Motor neuron (in vitro differentiated cells): ENCODE data around the gene CCBE1. TPM values are rescaled to one million over a fixed set of nuclear protein-coding genes. Genes with fewer than 3 reads are reported as not detected.
A peak's percentile ranks its signal among the peaks of the same experiment; 100 is the strongest.

Experiments used
- ATAC-seq, 8 experiments: fragments of 200-7000 bp; cut with Tn5 transposase; replicated peaks in 6 of 8; 2 replicates each; pipeline ENCODE4 v1.8.0; 2021; ENCODE audit warnings: mild to moderate bottlenecking in 8 of 8, moderate library complexity in 8 of 8
- H3K27ac ChIP-seq, 2 donors: fragments of 250-450 bp; sonication (Bioruptor Pico); 2 replicates each; pipeline ENCODE4 v1.9.0; 2021; ENCODE audit warnings: antibody characterized with exemption in 2 of 2, mild to moderate bottlenecking in 2 of 2, moderate library complexity in 1 of 2
- H3K4me1 ChIP-seq, 2 donors: fragments of 250-450 bp; sonication (Bioruptor Pico); replicated peaks in 1 of 2; 2 replicates each; pipeline ENCODE4 v1.6.1; 2021; ENCODE audit warnings: antibody characterized with exemption in 2 of 2, mild to moderate bottlenecking in 2 of 2, moderate library complexity in 1 of 2
- H3K4me3 ChIP-seq, 5 donors: fragments of 250-450 bp; sonication (Bioruptor Pico); 2 replicates each; pipeline ENCODE4 v1.9.0; 2021; ENCODE audit warnings: antibody characterized with exemption in 5 of 5, mild to moderate bottlenecking in 5 of 5, moderate library complexity in 4 of 5
- WGBS, 10 experiments: fragments of 450-650 bp; shearing (Covaris generic); methylation state at CpG; one replicate each; pipeline ENCODE4 v1.0.0; 2022; 5-methylcytosine and 5-hydroxymethylcytosine counted together
- in situ Hi-C, 9 experiments: fragments of 400-800 bp; cut with MboI; loops; one replicate each; pipeline ENCODE4 v1.15.0; 2021; ENCODE audit warnings: low sequenced_read_pairs in 9 of 9, low pct_unique_long_range_greater_than_20kb in 2 of 9; ENCODE audit not compliant: unreplicated experiment in 9 of 9
- total RNA-seq, 8 experiments: library from RNA; unstranded; fragments of 300-600 nt; gene quantifications; 2 replicates each; pipeline versions ENCODE4 v1.2.3 to v1.2.4, GENCODE V29; 2022

CCBE1 gene
- total RNA-seq, 8 experiments from 2014 or later: 0.04 to 5.5 (median 1.1) TPM

DNA sequence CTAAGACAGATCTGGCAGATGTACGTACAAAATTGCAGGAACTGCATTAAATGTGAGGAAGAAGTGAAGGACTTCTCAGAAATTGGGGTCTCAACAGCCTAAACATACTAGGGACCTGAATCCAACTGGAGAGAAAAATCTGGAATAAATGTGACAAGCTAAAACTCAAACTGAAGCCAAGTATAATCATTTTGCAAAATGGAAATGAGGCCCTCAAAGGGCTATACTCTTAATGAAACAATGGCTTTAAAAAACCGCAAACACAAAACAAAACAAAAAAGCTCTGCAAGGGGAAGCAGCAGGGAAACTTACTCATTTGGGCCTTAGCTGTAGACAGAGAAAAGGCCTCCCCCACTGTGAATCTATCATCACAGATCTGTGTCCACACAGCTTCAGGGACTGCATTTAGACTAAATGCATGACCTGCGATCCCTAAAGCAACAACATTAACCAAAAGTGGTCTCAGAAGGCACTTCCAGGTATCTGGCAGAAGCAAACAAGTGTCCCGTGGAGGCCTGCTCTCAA, 63.2 kb downstream of the CCBE1 start:
- no peak for ATAC-seq
- in situ Hi-C loops: loop anchor here in 4 of 9 experiments (25.0 kb wide), 1 partner anchor 178 kb away; no protein-coding TSS in a partner anchor
- Histone ChIP-seq H3K4me3 (no peak overlapping the region), H3K27ac (no peak overlapping the region), H3K4me1 (no peaks in the 10 kb centered on the region)
- 31 to 85% (median 69%) methylated on average over 1 to 4 of the region's 4 CpGs for WGBS, 10 experiments

- Histone ChIP-seq H3K27ac (no peak overlapping the region), H3K4me1 (no peaks in the 10 kb centered on the region), H3K4me3 (no peak overlapping the region)
- WGBS, 10 experiments: 8 to 91% (median 66%) methylated on average over 1 to 7 of the region's 7 CpGs
- no peak for ATAC-seq
- in situ Hi-C loops: loop anchor here in 4 of 9 experiments (25.0 kb wide), 1 partner anchor 179 kb away; no protein-coding TSS in a partner anchor
These were observed 63.9 kb downstream of the CCBE1 start for GRCh38 chr18:59633317-59633716.

GRCh38 chr18:59631583-59632181, 65.5 kb downstream of the CCBE1 start:
- 14 to 100% (median 57%) methylated on average over 1 of the region's 1 CpG; no CpG with 5 or more reads in 3 of the 10 experiments for WGBS, 10 experiments
- Histone ChIP-seq H3K4me1 (no peaks in the 10 kb centered on the region), H3K27ac (no peak overlapping the region), H3K4me3 (no peak overlapping the region)
- in situ Hi-C loops: loop anchor here in 4 of 9 experiments (25.0 kb wide), 1 partner anchor 181 kb away; no protein-coding TSS in a partner anchor
- ATAC-seq: peak in 2 of 8 experiments; percentile 21 to 26

DNA sequence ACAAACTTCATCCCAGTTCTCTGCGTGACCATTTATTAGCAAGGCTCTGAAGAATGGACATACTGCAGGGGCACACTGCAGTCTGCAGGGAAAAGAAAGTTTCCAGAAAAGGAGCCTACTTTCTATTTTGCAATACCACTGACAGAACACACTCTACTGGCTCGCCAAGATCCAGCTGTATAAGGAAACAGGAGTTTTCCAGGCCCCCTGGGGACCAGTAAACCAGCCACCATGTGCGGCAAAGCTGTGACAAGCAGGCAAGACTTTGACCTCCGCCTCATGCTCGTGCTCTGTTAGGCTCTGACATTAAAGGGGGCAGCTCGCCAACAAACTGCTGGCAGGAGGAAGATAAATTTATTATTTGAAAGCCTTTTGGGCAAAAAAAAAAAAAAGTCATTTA, 67.3 kb downstream of the CCBE1 start:
- 0 to 91% (median 76%) methylated on average over 1 to 5 of the region's 6 CpGs; no CpG with 5 or more reads in 2 of the 10 experiments for WGBS, 10 experiments
- no peak overlapping the region for H3K27ac ChIP-seq
- H3K4me3 ChIP-seq: no peak overlapping the region
- no peak for ATAC-seq
- in situ Hi-C loops: loop anchor here in 4 of 9 experiments (25.0 kb wide), 1 partner anchor 182 kb away; no protein-coding TSS in a partner anchor
- no peaks in the 10 kb centered on the region for H3K4me1 ChIP-seq

GRCh38 chr18:59628995-59629394, 68.2 kb downstream of the CCBE1 start:
- in situ Hi-C loops: loop anchor here in 4 of 9 experiments (25.0 kb wide), 1 partner anchor 183 kb away; no protein-coding TSS in a partner anchor
- Histone ChIP-seq H3K4me3 (no peak overlapping the region), H3K4me1 (no peaks in the 10 kb centered on the region), H3K27ac (no peak overlapping the region)
- no peak for ATAC-seq
- whole genome bisulfite sequencing, 10 experiments: 60 to 90% (median 83%) methylated on average over 1 of the region's 1 CpG; no CpG with 5 or more reads in 4 of the 10 experiments

GRCh38 chr18:59627414-59627813, 69.8 kb downstream of the CCBE1 start:
- H3K4me1 ChIP-seq: no peaks in the 10 kb centered on the region
- in situ Hi-C loops: loop anchor here in 4 of 9 experiments (25.0 kb wide), 1 partner anchor 185 kb away; no protein-coding TSS in a partner anchor
- no peak overlapping the region for H3K27ac ChIP-seq
- H3K4me3 ChIP-seq: no peak overlapping the region
- ATAC-seq: no peak
- 75 to 100% (median 82%) methylated on average over 1 to 4 of the region's 5 CpGs; no CpG with 5 or more reads in 4 of the 10 experiments for WGBS, 10 experiments

- in situ Hi-C loops: loop anchor here in 1 of 9 experiments (25.0 kb wide), 1 partner anchor 162 kb away; no protein-coding TSS in a partner anchor
- Histone ChIP-seq H3K4me1 (no peaks in the 10 kb centered on the region), H3K27ac (no peak overlapping the region), H3K4me3 (no peak overlapping the region)
- 27 to 100% (median 100%) methylated on average over 1 to 2 of the region's 2 CpGs; no CpG with 5 or more reads in 3 of the 10 experiments for WGBS, 10 experiments
- no peak for ATAC-seq
These were observed 72.9 kb downstream of the CCBE1 start for GRCh38 chr18:59624369-59624765.

DNA sequence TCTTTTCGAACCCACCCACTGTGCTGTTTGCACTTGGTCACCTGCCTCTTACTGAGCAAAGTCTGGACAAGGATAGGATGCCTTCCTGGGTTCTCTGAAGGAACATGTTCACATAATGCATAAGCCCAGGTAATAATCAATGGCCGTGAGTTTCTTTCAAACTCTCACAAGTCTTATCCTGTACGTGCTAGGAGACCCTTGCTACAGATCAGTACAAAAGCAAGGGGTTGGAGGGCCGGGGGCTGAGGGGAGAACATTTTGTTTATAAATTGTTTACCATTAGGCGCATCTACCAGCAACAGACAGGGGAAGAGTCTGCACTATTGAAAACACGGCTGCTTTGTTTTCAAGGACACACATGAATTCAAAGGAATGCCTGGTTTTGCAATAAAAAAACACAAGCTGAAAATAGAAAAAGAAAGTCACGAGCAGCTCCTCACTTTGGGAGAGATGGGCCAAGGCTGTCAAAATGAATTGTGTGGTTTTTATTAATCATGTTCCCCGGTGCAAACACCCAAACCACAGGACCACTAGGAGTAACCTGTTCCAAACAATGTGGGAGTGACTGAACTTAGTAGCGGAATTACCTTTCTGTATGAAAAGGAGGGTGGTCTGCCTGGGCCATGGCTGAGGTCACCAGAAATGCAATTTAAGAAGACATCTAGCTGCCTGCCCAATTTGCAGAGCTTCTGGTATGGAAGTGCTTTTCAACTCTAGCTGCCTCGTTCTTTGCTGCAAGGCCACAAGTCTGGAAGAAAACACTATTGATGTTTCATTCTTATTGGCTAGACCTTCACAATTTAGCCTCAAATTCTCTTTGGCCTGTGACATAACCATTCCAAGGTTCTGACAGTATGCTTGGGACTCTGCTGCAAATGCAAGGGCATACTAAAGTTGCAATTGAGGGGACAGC, 73.5 kb downstream of the CCBE1 start:
- H3K4me1 ChIP-seq: no peaks in the 10 kb centered on the region
- in situ Hi-C loops: loop anchor here in 1 of 9 experiments (25.0 kb wide), 1 partner anchor 161 kb away; no protein-coding TSS in a partner anchor
- 15 to 100% (median 78%) methylated on average over 1 to 10 of the region's 10 CpGs for WGBS, 10 experiments
- ATAC-seq: peak in 2 of 8 experiments; percentile 25
- H3K4me3 ChIP-seq: no peak overlapping the region
- no peak overlapping the region for H3K27ac ChIP-seq

DNA sequence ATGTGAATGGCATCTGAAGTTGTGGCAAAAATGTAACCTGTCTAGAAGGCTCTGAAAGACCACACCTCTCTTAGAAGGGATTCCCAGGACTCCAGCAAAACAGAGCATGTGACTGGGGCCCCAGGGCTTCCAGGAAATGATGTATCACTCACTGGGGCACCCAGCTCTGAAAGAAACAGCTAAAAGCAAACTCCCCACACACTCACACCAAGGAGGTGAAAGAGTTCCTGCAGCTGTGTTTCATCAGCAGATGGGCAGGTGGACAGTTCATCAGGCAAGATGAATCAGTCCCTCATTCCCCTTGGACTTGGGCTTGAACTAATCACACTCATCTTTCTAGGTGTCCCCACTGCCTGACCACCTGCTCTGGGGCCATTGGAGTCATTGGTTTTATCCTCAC, 76.2 kb downstream of the CCBE1 start:
- no peak overlapping the region for H3K4me3 ChIP-seq
- peak in 1 of 8 experiments; percentile 18 for ATAC-seq
- no peak overlapping the region for H3K27ac ChIP-seq
- H3K4me1 ChIP-seq: peaks cover 0 to 9% of the 10 kb centered on the region in 2 donors
- in situ Hi-C loops: loop anchor here in 1 of 9 experiments (25.0 kb wide), 1 partner anchor 159 kb away; no protein-coding TSS in a partner anchor

GRCh38 chr18:59620381-59620780, 76.8 kb downstream of the CCBE1 start:
- in situ Hi-C loops: loop anchor here in 1 of 9 experiments (25.0 kb wide), 1 partner anchor 158 kb away; no protein-coding TSS in a partner anchor
- 33 to 100% (median 67%) methylated on average over 1 of the region's 1 CpG; no CpG with 5 or more reads in 7 of the 10 experiments for WGBS, 10 experiments

DNA sequence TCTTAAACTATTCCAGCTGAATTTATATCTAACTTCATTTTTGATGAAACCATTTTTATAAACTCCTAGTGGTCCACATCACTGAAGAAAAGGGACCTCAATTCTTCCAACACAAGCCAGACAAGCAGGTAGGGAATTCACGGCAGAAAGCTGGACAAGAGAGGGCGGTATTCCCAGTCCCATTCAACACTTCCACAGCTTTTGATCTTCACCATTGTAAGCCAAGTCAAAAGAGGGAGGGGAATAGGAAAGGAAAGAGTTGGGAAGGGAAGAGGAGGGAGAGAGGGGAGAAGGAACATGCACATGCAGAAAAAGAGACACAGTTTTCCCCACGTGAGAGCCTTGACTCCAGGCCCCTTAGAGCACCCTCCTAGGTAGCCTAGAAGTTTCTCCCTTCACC, 77.4 kb downstream of the CCBE1 start:
- 0 to 100% (median 46%) methylated on average over 1 to 3 of the region's 3 CpGs; no CpG with 5 or more reads in 2 of the 10 experiments for WGBS, 10 experiments
- no peak overlapping the region for H3K4me3 ChIP-seq
- peaks cover 0 to 9% of the 10 kb centered on the region in 2 donors for H3K4me1 ChIP-seq
- in situ Hi-C loops: loop anchor here in 1 of 9 experiments (25.0 kb wide), 1 partner anchor 158 kb away; no protein-coding TSS in a partner anchor
- no peak overlapping the region for H3K27ac ChIP-seq
- no peak for ATAC-seq

More at GRCh38 chr18:59620381-59620780, 76.8 kb downstream of the CCBE1 start:
- ATAC-seq: no peak
- peaks cover 0 to 9% of the 10 kb centered on the region in 2 donors for H3K4me1 ChIP-seq
- H3K4me3 ChIP-seq: no peak overlapping the region
- H3K27ac ChIP-seq: no peak overlapping the region

- WGBS, 10 experiments: 0 to 90% (median 79%) methylated on average over 1 to 3 of the region's 3 CpGs; no CpG with 5 or more reads in 3 of the 10 experiments
- peaks cover 2 to 13% of the 10 kb centered on the region in 2 donors for H3K4me1 ChIP-seq
- in situ Hi-C loops: loop anchor here in 1 of 9 experiments (25.0 kb wide), 1 partner anchor 155 kb away; no protein-coding TSS in a partner anchor
- H3K4me3 ChIP-seq: no peak overlapping the region
- ATAC-seq: no peak
- no peak overlapping the region for H3K27ac ChIP-seq
These were observed 79.7 kb downstream of the CCBE1 start for GRCh38 chr18:59617468-59617932.
